ENCODE data around the gene CD300E.

The CD300E gene

DNA sequence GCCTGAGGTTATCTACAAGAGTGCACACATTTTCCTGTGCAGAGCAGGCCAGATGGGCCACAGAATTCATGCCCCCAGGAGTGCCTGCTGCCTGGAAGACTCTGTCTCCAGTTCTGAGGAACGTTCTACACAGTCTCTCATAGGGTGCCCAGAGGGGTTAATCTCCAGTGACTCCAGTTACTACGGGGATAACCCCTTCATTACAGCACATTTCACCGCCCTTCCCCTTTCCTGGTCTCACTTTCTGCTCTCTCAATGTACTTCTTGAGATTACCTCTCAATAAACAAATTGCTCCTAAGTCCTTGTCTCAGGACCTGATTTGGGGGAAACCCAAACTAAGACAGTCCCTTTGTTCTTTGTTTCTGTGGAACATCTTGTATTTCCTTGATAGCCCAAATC is 62.0 kb downstream of the CD300E start:
- no peak for DNase-seq

Measured in activated T-cell treated with anti-CD3 and anti-CD28 coated beads, Interleukin-2, amount 50 U/mL, for 1 hour (primary cell).